Retinal pigment epithelial cell (primary cell): ENCODE measurements around the gene GREM2.

Experiments
- DNase-seq: peaks from one replicate; pipeline ENCODE4 v3.0.0-alpha.2; 2010; ENCODE audit warnings: low read depth
- H3K4me3 ChIP-seq: 2 replicates; pipeline ENCODE4 v1.5.1; 2011; ENCODE audit warnings: mild to moderate bottlenecking, low read length, control low read depth, moderate library complexity
- CTCF ChIP-seq: conservative IDR thresholded peaks from 2 replicates; pipeline ENCODE4 v1.5.1; 2011; ENCODE audit warnings: low read depth, low read length, control low read depth, inconsistent platforms

Gene GREM2

DNA sequence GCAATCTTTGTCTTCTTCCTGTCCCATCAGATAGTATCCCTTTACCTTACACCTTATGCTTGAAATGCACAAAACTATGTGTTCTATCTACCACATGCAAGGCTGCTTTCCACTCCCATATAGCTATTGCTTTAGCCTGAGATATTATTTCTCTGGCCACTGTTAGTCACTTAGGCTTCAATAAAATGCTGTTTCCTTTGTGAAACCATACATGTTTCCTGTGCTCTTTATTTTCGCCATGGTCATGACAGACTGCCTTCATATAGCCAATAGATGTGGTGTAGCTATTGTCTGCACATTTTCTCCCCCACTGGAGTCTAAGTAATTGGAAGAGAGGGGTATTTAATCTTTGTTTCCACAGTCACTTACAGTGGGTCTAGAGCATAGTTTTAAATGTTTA, 108.4 kb downstream of the GREM2 start:
- TF ChIP-seq CTCF, result no peak
- no peak for DNase-seq
- no peak overlapping the region for H3K4me3 ChIP-seq

GRCh38 chr1:240503036-240503435, 108.9 kb downstream of the GREM2 start:
- no peak for TF ChIP-seq CTCF
- no peak for DNase-seq
- no peak overlapping the region for H3K4me3 ChIP-seq

GRCh38 chr1:240501115-240501514, 110.8 kb downstream of the GREM2 start:
- no peak for TF ChIP-seq CTCF
- no peak overlapping the region for H3K4me3 ChIP-seq

DNA sequence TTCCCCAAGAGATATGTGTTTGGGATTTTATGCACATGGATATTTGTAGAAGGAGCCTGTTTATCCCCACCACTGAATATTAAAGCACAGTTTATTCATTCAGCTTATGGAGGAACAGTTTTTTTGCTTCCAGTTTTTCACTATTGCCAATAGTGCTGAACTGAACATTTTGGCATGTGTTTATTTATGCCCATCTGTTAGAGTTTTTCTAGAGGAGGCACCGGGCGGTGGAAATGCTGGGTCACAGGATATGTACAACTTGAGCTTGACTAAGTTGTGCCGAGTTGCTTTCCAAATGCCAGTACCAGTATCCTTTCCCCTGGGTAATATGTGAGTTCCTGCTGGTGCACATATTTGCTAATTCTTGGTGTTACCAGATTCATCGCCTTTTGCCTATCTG, 111.3 kb downstream of the GREM2 start:
- TF ChIP-seq CTCF, result no peak
- no peak for DNase-seq
- H3K4me3 ChIP-seq, result no peak overlapping the region

More at GRCh38 chr1:240501115-240501514, 110.8 kb downstream of the GREM2 start:
- no peak for DNase-seq

DNA sequence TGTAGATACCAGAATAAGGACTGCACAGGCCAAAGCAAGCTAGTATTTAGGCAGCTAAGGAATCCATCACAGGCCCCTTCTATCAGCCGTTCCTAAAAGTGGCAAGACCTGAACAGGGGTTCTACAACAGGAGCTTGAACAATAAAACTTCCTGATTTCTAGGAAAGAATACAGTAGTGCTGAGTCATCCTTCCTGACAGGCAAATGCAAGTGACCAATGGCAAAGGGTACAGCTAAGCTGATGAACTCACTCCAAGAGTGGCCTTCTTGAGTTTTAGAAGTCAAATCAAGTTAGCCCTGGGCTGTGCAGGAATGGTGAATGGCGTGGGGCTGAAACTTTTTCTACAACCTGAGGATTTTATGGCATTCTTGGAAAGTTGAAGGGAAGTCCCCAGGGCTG, 112.9 kb downstream of the GREM2 start:
- H3K4me3 ChIP-seq, result no peak overlapping the region
- TF ChIP-seq CTCF, result no peak
- no peak for DNase-seq

GRCh38 chr1:240498335-240498734, 113.6 kb downstream of the GREM2 start:
- no peak for TF ChIP-seq CTCF
- DNase-seq, result no peak
- H3K4me3 ChIP-seq, result no peak overlapping the region

- H3K4me3 ChIP-seq, result no peak overlapping the region
- TF ChIP-seq CTCF, result no peak
- DNase-seq, result no peak
Measured at GRCh38 chr1:240497908-240498307, 114.0 kb downstream of the GREM2 start.
